ENCODE measurements around the gene DSP.

Gene DSP

GRCh38 chr6:7585287-7585930 lies 43.9 kb downstream of the DSP start:
- TF ChIP-seq ZFX (IDR thresholded peaks at IDR 0.05) = no peak
- TF ChIP-seq, protein P1, sequence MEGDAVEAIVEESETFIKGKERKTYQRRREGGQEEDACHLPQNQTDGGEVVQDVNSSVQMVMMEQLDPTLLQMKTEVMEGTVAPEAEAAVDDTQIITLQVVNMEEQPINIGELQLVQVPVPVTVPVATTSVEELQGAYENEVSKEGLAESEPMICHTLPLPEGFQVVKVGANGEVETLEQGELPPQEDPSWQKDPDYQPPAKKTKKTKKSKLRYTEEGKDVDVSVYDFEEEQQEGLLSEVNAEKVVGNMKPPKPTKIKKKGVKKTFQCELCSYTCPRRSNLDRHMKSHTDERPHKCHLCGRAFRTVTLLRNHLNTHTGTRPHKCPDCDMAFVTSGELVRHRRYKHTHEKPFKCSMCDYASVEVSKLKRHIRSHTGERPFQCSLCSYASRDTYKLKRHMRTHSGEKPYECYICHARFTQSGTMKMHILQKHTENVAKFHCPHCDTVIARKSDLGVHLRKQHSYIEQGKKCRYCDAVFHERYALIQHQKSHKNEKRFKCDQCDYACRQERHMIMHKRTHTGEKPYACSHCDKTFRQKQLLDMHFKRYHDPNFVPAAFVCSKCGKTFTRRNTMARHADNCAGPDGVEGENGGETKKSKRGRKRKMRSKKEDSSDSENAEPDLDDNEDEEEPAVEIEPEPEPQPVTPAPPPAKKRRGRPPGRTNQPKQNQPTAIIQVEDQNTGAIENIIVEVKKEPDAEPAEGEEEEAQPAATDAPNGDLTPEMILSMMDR (conservative IDR thresholded peaks at IDR 0.05) = no peak

DNA sequence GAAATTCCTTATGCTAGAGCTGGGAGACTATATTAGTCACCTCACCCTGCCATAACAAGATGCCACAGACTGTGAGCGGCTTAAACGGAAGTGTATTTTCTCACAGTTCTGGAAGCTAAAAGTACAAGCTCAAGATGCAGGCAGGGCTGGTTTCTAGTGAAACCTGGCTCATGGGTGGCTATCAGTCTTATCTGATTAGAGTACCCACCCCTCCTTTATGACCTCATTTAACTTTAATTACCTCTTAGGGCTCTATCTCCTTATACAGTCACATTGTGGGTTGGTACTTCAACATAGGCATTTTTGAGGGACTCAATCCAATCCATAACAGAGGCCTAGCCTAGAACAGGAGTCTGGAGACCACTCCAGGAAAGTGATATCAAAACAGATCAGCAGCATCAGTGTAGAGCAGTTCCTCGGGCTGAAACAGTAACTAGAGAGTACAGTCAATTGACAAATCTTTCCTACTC lies 46.2 kb downstream of the DSP start:
- H3K27ac ChIP-seq = no peak overlapping the region

More at GRCh38 chr6:7585287-7585930, 43.9 kb downstream of the DSP start:
- no peak overlapping the region for H3K27ac ChIP-seq

DNA sequence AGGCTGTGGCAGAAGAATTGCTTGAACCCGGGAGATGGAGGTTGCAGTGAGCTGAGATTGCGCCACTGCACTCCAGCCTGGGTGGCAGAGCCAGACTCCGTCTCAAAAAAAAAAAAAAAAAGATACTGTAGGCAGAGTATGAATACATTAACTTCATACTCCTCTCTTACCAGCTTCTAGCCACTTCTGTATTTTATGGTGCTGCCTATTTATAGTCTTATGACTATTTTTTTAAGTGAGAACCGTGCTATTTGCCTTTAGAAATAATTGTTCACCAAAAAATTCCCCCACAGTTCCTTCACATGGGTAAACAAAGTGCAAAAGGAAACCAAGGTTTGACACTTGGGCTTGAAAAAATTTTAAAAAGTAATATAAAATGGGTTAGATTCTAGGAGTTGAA lies 47.0 kb downstream of the DSP start:
- TF ChIP-seq, protein P1 (conservative IDR thresholded peaks at IDR 0.05) = no peak
- no peak for TF ChIP-seq ZFX (IDR thresholded peaks at IDR 0.05)
- no peak overlapping the region for H3K27ac ChIP-seq

More for the DNA sequence above, 46.2 kb downstream of the DSP start:
- no peak for TF ChIP-seq ZFX (IDR thresholded peaks at IDR 0.05)
- TF ChIP-seq, protein P1 (conservative IDR thresholded peaks at IDR 0.05) = no peak

DNA sequence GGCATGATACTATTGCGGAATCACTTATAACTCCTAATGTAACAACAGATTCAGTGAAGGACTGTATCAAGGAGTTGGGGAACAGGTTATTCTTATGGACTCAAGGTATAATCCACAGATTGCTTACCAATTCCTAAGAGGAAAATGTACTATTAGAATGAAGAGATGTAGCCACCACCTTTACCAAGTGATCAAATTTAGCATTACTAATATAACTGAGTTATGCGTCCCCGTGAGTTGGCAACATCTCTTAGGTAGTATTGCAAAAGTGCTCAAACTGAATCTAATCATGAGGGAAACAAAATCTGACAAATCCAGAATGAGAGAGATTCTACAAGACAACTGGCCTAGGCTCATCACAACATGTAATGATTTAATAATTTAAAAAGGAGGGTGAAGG lies 47.8 kb downstream of the DSP start:
- no peak overlapping the region for H3K27ac ChIP-seq
- no peak for TF ChIP-seq ZFX (IDR thresholded peaks at IDR 0.05)
- TF ChIP-seq, protein P1 (conservative IDR thresholded peaks at IDR 0.05) = no peak

DNA sequence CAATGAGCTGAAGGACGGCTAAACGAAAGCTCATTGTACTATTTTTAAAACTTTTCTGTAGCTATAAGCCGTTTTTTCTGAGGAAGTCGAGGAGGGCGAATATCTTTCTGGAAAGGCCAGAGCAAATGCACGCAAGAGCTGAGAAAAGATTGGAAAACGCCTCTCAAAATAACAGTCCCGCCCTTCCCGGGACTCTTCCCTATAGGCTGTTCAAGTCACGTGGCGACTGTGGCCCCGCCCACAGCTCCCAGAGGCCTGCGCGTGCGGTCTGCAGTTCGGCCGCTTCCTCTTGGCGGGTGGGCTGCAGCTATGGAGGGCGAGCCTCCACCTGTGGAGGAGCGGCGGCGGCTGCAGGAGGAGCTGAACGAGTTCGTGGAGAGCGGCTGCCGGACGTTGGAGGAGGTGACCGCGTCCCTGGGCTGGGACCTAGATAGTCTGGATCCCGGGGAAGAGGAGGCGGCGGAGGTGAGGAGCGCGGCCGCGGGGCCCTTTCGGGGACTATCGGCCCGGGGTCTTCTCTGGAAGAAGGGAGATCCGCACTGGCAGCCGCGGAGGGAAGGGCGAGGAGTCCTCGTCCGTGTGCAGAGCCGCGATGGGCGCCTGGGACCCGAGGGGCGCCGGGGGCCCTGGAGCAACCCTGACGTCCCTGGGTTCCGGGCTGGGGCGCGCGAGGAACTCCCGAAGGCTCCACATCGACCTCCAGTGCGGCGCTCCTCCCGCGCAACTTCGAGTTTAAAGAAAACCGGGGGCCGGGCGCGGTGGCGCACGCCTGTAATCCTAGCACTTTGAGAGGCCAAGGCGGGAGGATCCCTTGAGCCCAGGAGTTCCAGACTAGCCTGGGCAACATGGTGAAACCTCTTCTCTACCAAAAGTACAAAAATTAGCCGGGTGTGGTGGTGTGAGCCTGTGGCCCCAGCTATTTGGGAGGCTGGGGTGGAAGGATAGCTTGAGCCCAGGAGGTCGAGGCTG lies 48.8 kb downstream of the DSP start, which contains the start of gene SNRNP48:
SNRNP48 (plus strand) TSS at position 250 of the 969 bp plus-strand sequence; CDS start at position 310, 60 bp downstream.
- H3K27ac ChIP-seq = peak within 1 kb of the TSS; percentile 83
- TF ChIP-seq, protein P1 (conservative IDR thresholded peaks at IDR 0.05) = no peak
- TF ChIP-seq ZFX (IDR thresholded peaks at IDR 0.05) = peak; percentile 55; the same call in 1 of the 2 replicates

DNA sequence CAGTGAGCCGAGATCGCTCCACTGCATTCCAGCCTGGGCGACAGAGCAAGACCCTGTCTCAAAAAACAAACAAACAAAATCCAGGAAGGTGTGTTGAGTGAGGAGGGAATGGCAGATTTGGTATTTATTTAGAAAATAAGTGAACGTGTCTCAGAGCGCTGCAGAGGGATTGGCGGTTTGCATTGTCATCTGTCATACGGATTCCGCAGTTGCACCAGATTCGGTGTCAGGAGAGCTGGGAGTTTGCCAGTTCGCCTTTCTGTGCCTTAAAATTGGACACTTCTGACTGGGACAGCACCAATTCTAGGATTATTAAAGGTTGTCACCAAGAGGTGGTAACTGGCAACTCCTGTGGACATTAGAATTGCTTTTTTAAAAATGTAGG lies 49.4 kb downstream of the DSP start:
- H3K27ac ChIP-seq = peak overlapping the region; percentile 83
- TF ChIP-seq ZFX (IDR thresholded peaks at IDR 0.05) = no peak
- TF ChIP-seq, protein P1 (conservative IDR thresholded peaks at IDR 0.05) = no peak

GRCh38 chr6:7591770-7592169 lies 50.3 kb downstream of the DSP start:
- H3K27ac ChIP-seq = no peak overlapping the region
- TF ChIP-seq, protein P1 (conservative IDR thresholded peaks at IDR 0.05) = no peak
- no peak for TF ChIP-seq ZFX (IDR thresholded peaks at IDR 0.05)
